Activated CD4-positive, alpha-beta T cell treated with anti-CD3 and anti-CD28 coated beads for 1 hour (primary cell): Measurements from ENCODE around the gene MTSS2.

ENCODE experiments used
- DNase-seq: peaks from one replicate; pipeline ENCODE4 v3.0.0-alpha.2; 2020

Gene MTSS2

GRCh38 chr16:70714581-70715054 is 28.8 kb upstream of the MTSS2 start:
- no peak for DNase-seq

- no peak for DNase-seq
These were observed 28.0 kb upstream of the MTSS2 start for GRCh38 chr16:70713824-70714223.

DNA sequence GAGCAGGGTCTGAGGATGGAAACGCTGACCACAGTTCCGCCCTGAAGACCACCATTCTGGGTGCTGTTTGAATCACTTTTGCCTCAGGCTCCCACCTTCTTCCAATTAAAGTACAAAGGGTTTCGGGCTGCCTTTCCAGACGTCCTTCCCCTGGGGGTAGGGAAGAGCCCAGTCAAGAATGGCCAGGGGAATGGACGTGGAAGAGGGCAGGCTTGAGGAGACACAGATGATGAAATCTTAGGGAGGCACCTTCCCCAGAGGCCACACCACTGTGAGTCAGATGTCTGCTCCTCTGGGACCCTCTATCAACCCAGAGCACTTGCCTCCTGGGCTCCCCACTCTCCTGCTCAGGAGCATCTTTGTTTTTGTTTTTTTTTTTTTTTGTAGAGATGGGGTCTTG is 27.5 kb upstream of the MTSS2 start:
- no peak for DNase-seq

DNA sequence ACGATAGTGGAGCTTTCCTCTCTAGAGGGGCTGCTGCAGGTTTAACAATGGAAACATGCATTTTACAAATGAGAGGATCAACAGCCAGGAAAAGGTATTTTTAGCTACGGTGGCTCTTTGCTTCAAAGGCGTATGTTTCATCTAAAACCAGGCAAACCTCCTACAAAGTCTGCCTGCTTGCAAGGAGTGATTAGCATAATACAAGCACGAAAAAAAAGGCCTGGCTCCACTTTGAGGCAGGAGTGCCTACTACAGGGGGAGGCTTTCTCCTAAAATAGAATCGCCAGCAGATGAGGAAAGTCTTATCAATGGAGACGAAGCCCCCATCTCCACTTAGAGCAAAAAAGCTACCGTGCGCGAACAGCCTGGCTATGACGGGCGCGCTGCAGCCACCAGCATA is 27.1 kb upstream of the MTSS2 start:
- no peak for DNase-seq

DNA sequence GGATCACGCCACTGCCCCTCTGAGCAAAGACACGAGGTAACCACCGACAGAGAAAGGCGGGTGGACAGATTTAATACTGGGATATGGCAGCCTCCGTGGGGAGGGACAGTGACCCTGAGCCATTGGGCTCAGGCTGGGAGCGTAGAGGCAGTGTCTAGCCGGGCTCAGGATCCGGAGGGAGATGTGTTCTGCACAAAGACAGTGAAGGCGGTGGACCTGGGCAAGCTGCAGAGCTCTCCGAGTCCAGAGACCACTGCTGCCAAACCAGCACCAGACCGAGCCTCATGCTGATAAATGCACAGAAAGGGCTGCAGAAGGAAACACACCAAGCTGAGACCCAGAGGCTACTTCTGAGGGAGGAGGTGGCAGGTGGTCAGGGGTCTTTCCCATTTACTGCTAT is 26.5 kb upstream of the MTSS2 start:
- DNase-seq: no peak

GRCh38 chr16:70711211-70712031 is 25.6 kb upstream of the MTSS2 start:
- no peak for DNase-seq

DNA sequence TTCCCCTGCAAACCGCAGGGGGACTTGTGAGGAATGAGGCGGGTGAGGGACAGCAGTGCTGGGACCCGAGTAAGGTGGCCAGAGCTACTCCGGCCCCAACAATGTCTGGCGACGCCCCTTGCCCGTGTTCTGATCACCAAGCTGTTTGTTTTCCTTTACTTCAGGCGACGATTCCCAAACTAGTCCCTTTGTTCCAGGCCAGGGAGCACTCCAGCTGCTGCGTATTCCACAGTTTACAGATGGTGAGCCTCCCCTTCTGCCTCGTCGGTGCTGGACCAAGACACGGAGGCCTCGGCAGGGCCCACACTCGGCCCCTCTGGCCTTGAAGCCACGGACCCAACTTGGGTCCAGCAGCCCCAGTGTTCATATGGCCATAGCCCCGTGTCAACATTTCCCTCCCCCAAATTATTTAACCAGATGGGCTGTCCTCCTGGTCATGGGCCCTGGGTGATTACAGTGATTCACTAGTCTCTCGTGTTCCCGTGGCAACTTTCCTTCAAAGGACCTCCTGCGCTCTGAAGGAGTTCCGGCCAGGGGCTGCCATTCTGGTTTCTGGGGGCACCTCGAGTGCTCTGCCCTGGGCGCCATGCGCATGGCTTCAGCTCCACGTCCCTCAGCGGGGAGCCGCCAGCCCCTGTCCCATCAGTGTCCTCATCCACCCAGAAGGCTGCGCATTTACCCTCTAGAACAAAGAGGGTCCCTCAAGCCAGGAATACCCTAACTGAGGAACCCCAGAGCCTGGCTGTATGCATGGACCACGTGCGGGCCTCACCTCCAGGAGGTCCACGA is 24.8 kb upstream of the MTSS2 start:
- no peak for DNase-seq

GRCh38 chr16:70709942-70710341 is 24.1 kb upstream of the MTSS2 start:
- no peak for DNase-seq

DNA sequence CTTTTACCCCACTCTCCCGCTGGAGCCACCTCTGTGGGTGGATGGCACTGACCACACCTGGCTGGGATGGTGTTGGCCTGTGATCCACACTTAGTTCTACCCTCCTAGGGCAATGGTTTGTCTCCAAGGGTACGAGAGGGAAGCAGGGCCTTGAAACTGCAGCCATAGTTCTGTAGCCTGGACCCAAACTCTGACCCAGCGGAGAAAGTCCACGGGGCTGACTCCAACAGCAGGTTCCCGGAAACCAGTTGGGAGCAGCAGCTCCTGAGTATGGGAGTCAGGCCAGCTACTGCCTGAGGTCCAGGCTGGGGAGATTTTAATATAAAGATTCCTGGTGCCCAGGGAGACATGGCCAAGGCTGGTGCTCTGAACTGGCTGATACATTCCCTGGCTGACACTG is 23.6 kb upstream of the MTSS2 start:
- DNase-seq: no peak

DNA sequence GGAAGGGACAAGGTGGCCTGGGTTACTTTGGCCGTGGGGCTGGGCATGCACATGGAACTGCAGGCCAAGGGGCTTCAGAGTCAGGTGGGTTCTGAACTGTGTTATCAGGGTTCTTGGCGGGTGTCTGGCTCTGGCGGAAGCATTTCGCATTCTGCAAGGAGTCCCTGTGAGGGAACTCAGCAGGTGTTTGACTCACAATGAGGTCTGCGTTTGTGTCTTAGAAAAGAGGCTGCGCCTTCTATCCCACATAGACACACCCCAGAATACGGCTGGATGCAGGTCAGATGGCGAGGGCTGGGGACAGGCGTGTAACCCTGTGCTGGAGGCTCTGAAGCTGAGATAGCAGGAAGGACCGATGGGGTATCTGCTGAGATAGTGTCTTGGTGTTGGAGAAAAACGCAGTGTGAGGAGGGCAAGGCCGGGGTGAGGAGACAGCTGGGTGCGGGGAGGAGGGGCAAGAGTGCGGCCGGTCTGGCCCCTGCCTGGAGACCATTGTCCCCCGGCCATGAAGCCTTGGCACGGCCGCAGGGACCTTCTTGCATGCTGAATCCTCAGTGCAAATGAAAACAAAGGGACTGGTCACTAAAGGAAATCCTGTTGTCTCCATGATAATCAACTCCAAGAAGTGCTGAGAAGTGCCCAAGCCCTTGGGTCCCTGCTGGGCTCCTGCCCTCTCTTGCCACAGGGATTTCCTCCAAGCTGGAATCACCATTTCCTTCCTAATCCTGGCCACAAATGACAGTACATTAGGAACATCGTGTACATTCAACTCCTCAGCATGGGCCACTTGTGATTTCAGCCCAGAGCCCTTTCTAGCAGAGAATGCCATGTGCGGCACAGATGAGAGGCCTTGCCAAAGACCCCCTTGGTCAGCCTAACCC is 22.8 kb upstream of the MTSS2 start:
- no peak for DNase-seq

- no peak for DNase-seq
These were observed 21.2 kb upstream of the MTSS2 start for GRCh38 chr16:70706948-70707465.

DNA sequence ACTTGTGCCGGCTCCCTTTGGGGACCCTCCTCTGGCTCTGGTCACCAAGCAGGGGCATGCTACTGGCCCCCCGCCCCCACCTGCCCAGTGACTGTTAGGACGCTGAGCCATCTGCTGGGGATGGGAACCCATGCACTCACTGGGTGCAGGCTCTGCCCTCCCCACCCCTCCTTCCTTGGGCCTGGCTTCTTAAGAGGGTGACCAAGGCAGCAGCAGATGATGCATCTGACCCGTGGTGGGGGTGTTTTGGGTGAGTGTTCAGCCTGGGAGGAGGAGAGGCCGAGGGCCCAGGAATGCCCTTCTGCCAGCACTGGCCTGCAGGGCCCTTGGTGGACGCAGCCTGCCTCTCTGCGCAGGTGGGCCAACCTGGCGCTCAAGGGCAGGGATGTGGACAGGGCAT is 19.2 kb upstream of the MTSS2 start:
- DNase-seq: no peak

DNA sequence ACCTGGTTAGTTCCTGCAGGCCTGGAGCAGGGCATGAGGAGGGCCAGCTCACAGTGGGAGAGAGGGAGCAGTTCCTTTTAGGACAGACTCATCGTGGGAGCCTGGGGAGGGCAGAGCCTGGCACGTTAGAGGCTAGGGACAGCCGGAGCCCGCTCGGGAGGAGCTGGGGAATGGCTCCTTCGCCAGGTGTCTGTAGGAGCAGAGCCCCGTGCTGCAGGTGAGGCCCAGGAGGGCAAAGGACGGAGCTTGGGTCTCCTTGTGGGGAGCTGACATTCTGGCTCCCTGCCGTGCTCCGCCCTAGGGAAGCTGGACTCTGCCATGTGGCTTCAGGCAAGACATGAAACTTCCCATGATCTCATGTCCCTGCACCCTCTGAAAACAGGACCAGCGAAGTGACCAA is 18.7 kb upstream of the MTSS2 start:
- DNase-seq: no peak

DNA sequence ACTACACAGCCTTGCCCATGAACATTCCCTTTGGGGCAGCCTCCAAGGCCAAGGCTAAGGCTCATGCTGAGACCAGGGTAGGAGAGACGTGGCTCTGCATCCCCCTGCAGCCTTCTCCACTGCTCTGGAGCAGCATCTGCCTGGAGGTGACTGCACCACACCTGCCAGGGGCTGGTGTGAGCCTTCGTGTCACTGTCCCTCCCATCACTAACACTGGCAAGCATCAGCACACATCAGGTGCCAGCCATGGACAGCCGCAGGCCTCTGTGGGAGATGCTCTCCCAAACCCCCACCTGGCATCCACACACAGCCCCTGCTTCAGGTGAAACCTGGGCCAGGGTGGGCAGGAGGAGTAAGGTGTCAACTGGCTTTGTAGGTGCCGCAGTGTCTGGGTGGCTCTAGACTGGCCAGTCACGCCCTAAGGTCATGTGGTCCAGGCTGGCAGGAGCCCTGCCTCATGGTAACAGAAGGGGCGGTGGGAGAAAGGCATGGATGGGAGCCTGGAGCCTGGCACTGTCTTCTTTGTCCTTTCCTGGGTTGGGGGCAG is 18.1 kb upstream of the MTSS2 start:
- no peak for DNase-seq

DNA sequence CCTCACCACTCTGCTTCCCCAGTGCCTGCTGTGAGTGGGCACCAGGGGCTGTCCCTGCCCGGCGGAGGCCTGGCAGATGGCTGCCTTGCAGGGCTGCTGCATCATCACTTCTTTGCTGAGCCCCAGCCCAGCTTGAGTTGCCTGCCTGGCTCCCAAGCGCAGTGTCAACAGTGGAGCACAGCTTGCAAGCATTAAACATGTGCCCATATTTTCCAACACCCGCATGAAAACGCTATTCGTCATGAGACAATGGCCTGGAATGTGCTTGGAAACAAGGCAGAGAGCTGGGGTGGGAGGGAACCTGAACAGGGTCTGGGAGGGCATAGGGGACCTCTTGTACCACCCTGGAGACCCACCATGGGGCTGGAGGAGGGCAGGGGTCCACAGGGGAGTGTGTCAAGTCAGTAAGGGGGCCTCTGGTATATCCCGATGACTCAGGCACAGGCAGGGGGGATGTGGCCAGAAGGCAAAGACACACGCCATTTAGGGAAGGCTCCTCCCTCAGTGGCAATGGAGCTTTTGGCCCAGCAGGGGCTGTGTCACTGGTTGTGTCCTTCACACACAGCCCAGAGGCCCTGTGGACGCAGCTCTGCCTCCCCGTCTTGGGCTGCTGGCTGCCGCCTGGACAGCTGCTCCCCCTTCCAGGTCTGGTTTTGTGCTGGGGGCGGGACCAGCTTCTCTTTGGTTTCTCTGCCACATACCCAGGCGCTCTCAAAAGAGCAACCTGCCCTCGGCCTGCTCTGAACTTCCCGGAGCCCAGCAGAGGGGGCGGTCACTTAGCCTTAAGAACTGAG is 17.4 kb upstream of the MTSS2 start:
- DNase-seq: no peak

- DNase-seq: no peak
These were observed 16.8 kb upstream of the MTSS2 start for GRCh38 chr16:70702624-70703023.

- no peak for DNase-seq
These were observed 16.1 kb upstream of the MTSS2 start for GRCh38 chr16:70701998-70702397.

DNA sequence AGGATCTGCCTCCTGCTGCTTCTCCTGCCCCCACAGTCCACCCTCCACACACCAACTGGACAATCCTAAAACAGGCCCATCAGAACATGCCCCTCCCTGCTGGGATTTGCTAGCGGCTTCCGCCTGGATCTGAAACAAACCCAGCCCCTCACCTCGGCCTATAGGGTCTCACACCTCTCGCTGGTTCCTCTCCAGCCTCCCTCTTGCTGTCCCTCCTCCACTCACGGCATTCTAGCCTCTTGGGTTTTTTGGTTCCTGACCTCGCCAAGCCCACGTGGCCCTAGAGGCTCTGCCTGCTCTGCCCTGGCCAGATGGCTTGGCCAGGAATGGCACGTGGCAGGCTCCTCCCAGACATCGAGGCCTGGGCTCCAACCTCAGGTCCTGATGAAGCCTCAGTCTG is 15.7 kb upstream of the MTSS2 start:
- DNase-seq: no peak

- DNase-seq: no peak
These were observed 15.2 kb upstream of the MTSS2 start for GRCh38 chr16:70701036-70701435.

- DNase-seq: no peak
These were observed 14.5 kb upstream of the MTSS2 start for GRCh38 chr16:70700101-70701020.

- DNase-seq: no peak
These were observed 13.8 kb upstream of the MTSS2 start for GRCh38 chr16:70699696-70700095.
